HCT116 (cell line): ENCODE measurements around the gene HOPX.

Experiments used
- POLR2A ChIP-seq: IDR thresholded peaks from 2 replicates; pipeline ENCODE4 v1.7.0; 2011; ENCODE audit warnings: borderline replicate concordance; ENCODE audit not compliant: insufficient read depth, insufficient read length; ENCODE audit errors: extremely low read depth
- POLR2AphosphoS5 ChIP-seq: IDR thresholded peaks from 2 replicates; pipeline ENCODE4 v1.6.1; 2011; ENCODE audit warnings: mild to moderate bottlenecking, low read depth, low read length, moderate library complexity

GRCh38 chr4:56657818-56658217 lies 23.3 kb downstream of the HOPX start:
- TF ChIP-seq POLR2AphosphoS5 (no peak), POLR2A (no peak)
